K562 (cell line): ENCODE results near the gene SLC25A36. TPM values are rescaled to one million over a fixed set of nuclear protein-coding genes. Genes with fewer than 3 reads are reported as not detected.

Experiments
- ARNT ChIP-seq, 2 experiments: fragments of 450-650 bp; IDR thresholded peaks; 2 replicates each; pipeline ENCODE4 v1.6.1; 2016; ENCODE audit warnings: mild to moderate bottlenecking in 1 of 2
- ATF4 ChIP-seq: fragments of 450-650 bp; formaldehyde crosslinking; IDR thresholded peaks from 2 replicates; pipeline ENCODE4 v1.4.0; 2022; ENCODE audit warnings: mild to moderate bottlenecking, moderate library complexity
- CBFA2T3 ChIP-seq: fragments of 450-650 bp; IDR thresholded peaks from 2 replicates; pipeline ENCODE4 v1.6.1; 2017
- CTBP1 ChIP-seq: fragments of 450-650 bp; IDR thresholded peaks from 2 replicates; pipeline ENCODE4 v1.6.1; 2016; ENCODE audit warnings: borderline replicate concordance
- ETV1 ChIP-seq: fragments of 450-650 bp; conservative IDR thresholded peaks from 2 replicates; pipeline ENCODE4 v1.6.1; 2016; ENCODE audit warnings: missing genetic modification characterization, control low read depth, low read depth, missing compliant biosample characterization
- FIP1L1 ChIP-seq: fragments of 200-400 bp; formaldehyde crosslinking; IDR thresholded peaks from 2 replicates; pipeline ENCODE4 v1.6.1; 2018; ENCODE audit warnings: mild to moderate bottlenecking, low read depth, low read length; ENCODE audit not compliant: poor library complexity, severe bottlenecking
- GATAD2B ChIP-seq: fragments of 450-650 bp; IDR thresholded peaks from 2 replicates; pipeline ENCODE4 v1.6.1; 2017; ENCODE audit warnings: mild to moderate bottlenecking, borderline replicate concordance
- HSF4 ChIP-seq: fragments of 250-450 bp; sonication (Bioruptor Pico); IDR thresholded peaks from 2 replicates; pipeline ENCODE4 v2.1.2; 2022; ENCODE audit warnings: mild to moderate bottlenecking, moderate library complexity, borderline replicate concordance
- MCM2 ChIP-seq: fragments of 450-650 bp; IDR thresholded peaks from 2 replicates; pipeline ENCODE4 v1.6.1; 2017; ENCODE audit warnings: low read depth, mild to moderate bottlenecking
- NCOA2 ChIP-seq, 2 experiments: fragments of 450-650 bp; IDR thresholded peaks; 2 replicates each; pipeline ENCODE4 v1.6.1; 2018; ENCODE audit warnings: mild to moderate bottlenecking in 2 of 2, moderate library complexity in 1 of 2; ENCODE audit not compliant: partially characterized antibody in 2 of 2
- NCOR1 ChIP-seq: fragments of 450-650 bp; IDR thresholded peaks from 2 replicates; pipeline ENCODE4 v1.6.1; 2016; ENCODE audit warnings: mild to moderate bottlenecking, moderate library complexity
- NFIX ChIP-seq: fragments of 250-450 bp; sonication (Bioruptor Pico); IDR thresholded peaks from 2 replicates; pipeline ENCODE4 v1.4.0; 2020; ENCODE audit warnings: low read depth, mild to moderate bottlenecking, moderate library complexity
- PCBP1 ChIP-seq: fragments of 200-400 bp; formaldehyde crosslinking; IDR thresholded peaks from 2 replicates; pipeline ENCODE4 v1.6.1; 2018; ENCODE audit warnings: mild to moderate bottlenecking, low read depth, low read length; ENCODE audit not compliant: poor library complexity, severe bottlenecking
- PREB ChIP-seq: sonication (generic); formaldehyde crosslinking; IDR thresholded peaks from 2 replicates; pipeline ENCODE4 v1.8.1; 2023; ENCODE audit warnings: mild to moderate bottlenecking, missing genetic modification reagents
- PURB ChIP-seq: sonication (generic); formaldehyde crosslinking; IDR thresholded peaks from 2 replicates; pipeline ENCODE4 v1.9.0; 2021; ENCODE audit warnings: low read depth, mild to moderate bottlenecking, missing genetic modification reagents
- PYGO2 ChIP-seq: fragments of 450-650 bp; IDR thresholded peaks from 2 replicates; pipeline ENCODE4 v1.6.1; 2016; ENCODE audit warnings: mild to moderate bottlenecking, missing genetic modification characterization, moderate library complexity, missing compliant biosample characterization
- RNF2 ChIP-seq: sonication (generic); IDR thresholded peaks from 2 replicates; pipeline ENCODE4 v1.6.1; 2016
- SRSF1 ChIP-seq: fragments of 200-400 bp; formaldehyde crosslinking; IDR thresholded peaks from 2 replicates; pipeline ENCODE4 v1.6.1; 2017; ENCODE audit warnings: mild to moderate bottlenecking, low read depth, low read length, moderate library complexity
- STAT5A ChIP-seq: IDR thresholded peaks from 2 replicates; pipeline ENCODE4 v1.6.1; 2012; ENCODE audit warnings: low read length, inconsistent platforms, borderline replicate concordance
- TAF9B ChIP-seq: fragments of 450-650 bp; IDR thresholded peaks from 2 replicates; pipeline ENCODE4 v1.6.1; 2018; ENCODE audit warnings: mild to moderate bottlenecking; ENCODE audit not compliant: partially characterized antibody
- TCF15 ChIP-seq: fragments of 250-450 bp; sonication (Bioruptor Pico); IDR thresholded peaks from 2 replicates; pipeline ENCODE4 v1.8.0; 2022; ENCODE audit warnings: moderate library complexity, mild to moderate bottlenecking, inconsistent platforms
- TGIF2 ChIP-seq: sonication (generic); formaldehyde crosslinking; IDR thresholded peaks from 2 replicates; pipeline ENCODE4 v1.8.1; 2022; ENCODE audit warnings: mild to moderate bottlenecking, missing genetic modification reagents, moderate library complexity
- ZEB2 ChIP-seq: fragments of 450-650 bp; IDR thresholded peaks from 2 replicates; pipeline ENCODE4 v1.6.1; 2016
- ZNF174 ChIP-seq: fragments of 250-450 bp; sonication (Bioruptor Pico); IDR thresholded peaks from 2 replicates; pipeline ENCODE4 v1.4.0; 2020; ENCODE audit warnings: mild to moderate bottlenecking
- ZNF583 ChIP-seq: fragments of 250-450 bp; sonication (Bioruptor Pico); IDR thresholded peaks from 2 replicates; pipeline ENCODE4 v1.4.0; 2020
- ZNF639 ChIP-seq, 2 experiments: fragments of 200-800 bp in 1 of 2; sonication (Bioruptor generic) in 1 of 2; sonication (generic) in 1 of 2; formaldehyde crosslinking in 1 of 2; IDR thresholded peaks in 1 of 2; conservative IDR thresholded peaks in 1 of 2; 2 replicates each; pipeline versions ENCODE4 v1.5.0 to v1.6.1; 2016 to 2020; ENCODE audit warnings: missing compliant biosample characterization in 1 of 2, missing genetic modification characterization in 1 of 2, missing genetic modification reagents in 1 of 2
- polyA plus RNA-seq, 8 experiments: library from polyadenylated mRNA; depleted of rRNA in 4 of 8; stranded (reverse) in 5 of 8; unstranded in 3 of 8; fragments of >200 nt; fragmentation: Nextera tagmentation in 2 of 8; fragmentation: Illumina TruSeq in 1 of 8; extraction: Ambion mirVana in 2 of 8; extraction: Trizol in 1 of 8; gene quantifications; 2 replicates each; pipeline versions ENCODE4 v1.2.1 to v1.2.3, GENCODE V29; 2011 to 2014; ENCODE audit warnings: inconsistent platforms in 1 of 8, missing spikeins in 1 of 8
- total RNA-seq, 7 experiments: library from RNA; depleted of rRNA in 6 of 7; stranded (reverse); fragments of >200 nt in 6 of 7; fragmentation: Illumina TruSeq in 2 of 7; extraction: Trizol in 2 of 7; gene quantifications; 2 replicates each; pipeline versions ENCODE4 v1.2.1 to v1.2.3, GENCODE V29; 2011 to 2021; ENCODE audit warnings: low replicate concordance in 1 of 7

SLC25A36 gene
- total and polyA plus RNA-seq, 9 of the 15 experiments (the other 6 are each of a cell fraction or from before 2014, with no cell fraction given) = 12.0 to 95.3 (median 43.3) TPM

GRCh38 chr3:140953028-140953960 lies 11.7 kb downstream of the SLC25A36 start (continued):
- TF ChIP-seq ZNF639 (CRISPR knock-in tag; conservative IDR thresholded peaks at IDR 0.05 in 1 of 2, IDR thresholded peaks at IDR 0.05 in 1 of 2) (no peak), TGIF2 (CRISPR knock-in tag) (no peak), NCOR1 (peak; percentile 25; the same call in 1 of the 2 replicates), ETV1 (no peak), PREB (CRISPR knock-in tag) (no peak), CBFA2T3 (peak; percentile 21; the same call in 1 of the 2 replicates), ARNT (IDR thresholded peaks at IDR 0.05) (peak in 1 of 2 experiments; percentile 27; a peak in 1 of 4 replicates), PCBP1 (no peak), ZNF174 (CRISPR knock-in tag) (no peak), ZNF583 (no peak), PURB (CRISPR knock-in tag) (no peak), TAF9B (peak; percentile 32), FIP1L1 (no peak), SRSF1 (no peak), GATAD2B (peak; percentile 59; the same call in 1 of the 2 replicates), NCOA2 (IDR thresholded peaks at IDR 0.05; ENCODE audit: partially characterized antibody in 2 of 2) (peak; percentile 45 to 85), CTBP1 (no peak), TCF15 (CRISPR knock-in tag) (no peak), MCM2 (no peak), NFIX (CRISPR knock-in tag) (no peak), ATF4 (CRISPR knock-in tag) (no peak), HSF4 (CRISPR knock-in tag) (no peak), ZEB2 (0 out of 2 replicates have a peak, but pooled peaks have one; percentile 24), RNF2 (no peak), PYGO2 (tag) (no peak), STAT5A (0 out of 2 replicates have a peak, but pooled peaks have one; percentile 15)
